Bronchial epithelial cell (primary cell): ENCODE results near the gene PLAC8. TPM values are rescaled to one million over a fixed set of nuclear protein-coding genes. Genes with fewer than 3 reads are reported as not detected.
"Not testable (repeated sequence)": the region's sequence is repeated elsewhere in the genome, so short reads cannot be mapped to it uniquely, and the experiment has no call there.

Experiments
- DNase-seq: peaks from one replicate; pipeline ENCODE4 v3.0.0-alpha.2; 2010; ENCODE audit warnings: low read depth
- FAIRE-seq: peaks from 2 replicates; lab custom pipeline; 2011; peaks lifted over from hg19 to GRCh38; lab: Jason Lieb, UNC
- H3K27me3 ChIP-seq: 2 replicates; pipeline ENCODE4 v1.5.1; 2011; ENCODE audit warnings: low read length; ENCODE audit not compliant: control insufficient read depth, insufficient read depth
- H3K36me3 ChIP-seq: 2 replicates; pipeline ENCODE4 v1.5.1; 2011; ENCODE audit warnings: low read length; ENCODE audit not compliant: control insufficient read depth, insufficient read depth
- H3K4me3 ChIP-seq: 2 replicates; pipeline ENCODE4 v1.5.1; 2011; ENCODE audit warnings: mild to moderate bottlenecking, low read depth, low read length, control low read depth
- total RNA-seq: library from RNA; depleted of rRNA; stranded (reverse); fragments of >200 nt; gene quantifications from 2 replicates; pipeline ENCODE4 v1.2.1, GENCODE V29; 2014
- TF ChIP-seq, protein P1 (sequence below): IDR thresholded peaks from 2 replicates; pipeline ENCODE4 v1.5.1; 2011; ENCODE audit warnings: mild to moderate bottlenecking, moderate library complexity, low read length, control low read depth, inconsistent platforms; ENCODE audit not compliant: insufficient read depth, severe bottlenecking

Gene PLAC8
- total RNA-seq, 1 donor from 2014 or later = 0.79 TPM

DNA sequence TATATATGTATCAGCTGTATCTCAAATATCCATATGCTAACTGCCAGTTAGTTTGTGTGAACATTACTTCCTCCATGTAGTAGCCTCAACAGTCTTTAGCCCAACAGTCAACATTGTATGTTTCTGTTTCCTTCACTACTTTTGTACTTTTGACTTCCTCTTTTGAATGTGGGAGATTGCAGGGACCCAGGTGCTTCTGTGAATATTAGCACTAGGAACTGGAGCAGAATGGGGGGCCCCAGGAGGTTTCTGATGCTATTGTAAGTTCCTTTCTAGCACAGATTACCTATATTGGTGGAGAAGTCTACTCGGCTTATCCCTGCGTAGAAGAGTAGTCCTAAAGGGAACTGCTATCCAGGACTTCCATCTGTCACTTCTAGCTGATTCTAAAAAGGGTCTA is 2.3 kb downstream of the PLAC8 start:
- DNase-seq (no peak), FAIRE-seq (no peak)
- no peak overlapping the region for H3K4me3 ChIP-seq
- no peaks in the 10 kb centered on the region for H3K27me3 ChIP-seq
- TF ChIP-seq, protein P1, sequence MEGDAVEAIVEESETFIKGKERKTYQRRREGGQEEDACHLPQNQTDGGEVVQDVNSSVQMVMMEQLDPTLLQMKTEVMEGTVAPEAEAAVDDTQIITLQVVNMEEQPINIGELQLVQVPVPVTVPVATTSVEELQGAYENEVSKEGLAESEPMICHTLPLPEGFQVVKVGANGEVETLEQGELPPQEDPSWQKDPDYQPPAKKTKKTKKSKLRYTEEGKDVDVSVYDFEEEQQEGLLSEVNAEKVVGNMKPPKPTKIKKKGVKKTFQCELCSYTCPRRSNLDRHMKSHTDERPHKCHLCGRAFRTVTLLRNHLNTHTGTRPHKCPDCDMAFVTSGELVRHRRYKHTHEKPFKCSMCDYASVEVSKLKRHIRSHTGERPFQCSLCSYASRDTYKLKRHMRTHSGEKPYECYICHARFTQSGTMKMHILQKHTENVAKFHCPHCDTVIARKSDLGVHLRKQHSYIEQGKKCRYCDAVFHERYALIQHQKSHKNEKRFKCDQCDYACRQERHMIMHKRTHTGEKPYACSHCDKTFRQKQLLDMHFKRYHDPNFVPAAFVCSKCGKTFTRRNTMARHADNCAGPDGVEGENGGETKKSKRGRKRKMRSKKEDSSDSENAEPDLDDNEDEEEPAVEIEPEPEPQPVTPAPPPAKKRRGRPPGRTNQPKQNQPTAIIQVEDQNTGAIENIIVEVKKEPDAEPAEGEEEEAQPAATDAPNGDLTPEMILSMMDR = no peak
- no peaks in the 10 kb centered on the region for H3K36me3 ChIP-seq

DNA sequence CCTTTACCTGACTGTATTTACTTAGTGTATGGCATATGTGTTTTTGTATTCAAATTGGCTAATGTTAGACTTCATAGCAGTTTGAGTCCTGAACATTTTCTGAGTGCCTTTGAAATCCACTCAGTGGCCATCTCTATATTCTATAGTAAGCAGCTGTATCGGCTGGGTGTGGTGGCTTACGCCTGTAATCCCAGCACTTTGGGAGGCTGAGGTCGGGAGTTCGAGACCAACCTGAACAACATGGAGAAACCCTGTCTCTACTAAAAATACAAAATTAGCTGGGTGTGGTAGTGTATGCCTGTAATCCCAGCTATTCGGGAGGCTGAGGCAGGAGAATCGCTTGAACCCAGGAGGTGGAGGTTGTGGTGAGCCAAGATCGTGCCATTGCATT is 2.8 kb downstream of the PLAC8 start:
- not testable (repeated sequence) for H3K27me3 ChIP-seq, FAIRE-seq, H3K36me3 ChIP-seq, DNase-seq, H3K4me3 ChIP-seq

DNA sequence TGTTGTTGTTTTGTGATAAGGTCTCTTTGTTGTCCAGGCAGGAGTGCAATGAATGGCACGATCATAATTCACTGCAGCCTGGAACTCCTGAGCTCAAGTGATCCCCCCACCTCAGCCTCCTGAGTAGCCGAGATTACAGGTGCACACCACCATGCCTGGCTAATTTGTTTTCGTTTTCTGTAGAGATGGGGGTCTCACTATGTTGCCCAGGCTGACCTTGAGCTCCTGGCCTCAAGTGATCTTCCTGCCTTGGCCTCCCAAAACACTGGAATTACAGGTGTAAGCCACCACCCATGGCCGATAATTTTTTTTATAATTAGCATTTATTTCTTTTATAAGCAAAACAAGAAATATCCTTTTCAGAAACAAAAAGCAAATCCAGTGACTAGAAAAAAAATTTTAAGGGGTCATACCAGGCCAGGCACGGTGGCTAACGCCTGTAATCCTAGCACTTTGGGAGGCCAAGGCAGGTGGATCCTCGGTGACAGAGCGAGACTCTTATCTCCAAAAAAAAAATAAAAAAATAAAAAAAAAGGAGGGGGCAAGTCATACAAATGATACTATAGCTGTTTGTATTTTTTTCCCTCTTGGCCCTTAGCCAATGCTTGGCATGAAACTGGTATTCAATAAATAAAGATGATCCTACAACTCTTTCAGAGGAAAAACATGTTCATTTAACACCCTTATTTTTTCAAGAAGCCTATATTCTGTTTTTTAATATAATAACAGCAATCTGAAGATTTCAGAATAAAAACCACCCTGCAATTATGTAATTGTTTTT is 3.4 kb downstream of the PLAC8 start:
- no peak for DNase-seq
- no peak for FAIRE-seq
- H3K27me3 ChIP-seq = no peaks in the 10 kb centered on the region

DNA sequence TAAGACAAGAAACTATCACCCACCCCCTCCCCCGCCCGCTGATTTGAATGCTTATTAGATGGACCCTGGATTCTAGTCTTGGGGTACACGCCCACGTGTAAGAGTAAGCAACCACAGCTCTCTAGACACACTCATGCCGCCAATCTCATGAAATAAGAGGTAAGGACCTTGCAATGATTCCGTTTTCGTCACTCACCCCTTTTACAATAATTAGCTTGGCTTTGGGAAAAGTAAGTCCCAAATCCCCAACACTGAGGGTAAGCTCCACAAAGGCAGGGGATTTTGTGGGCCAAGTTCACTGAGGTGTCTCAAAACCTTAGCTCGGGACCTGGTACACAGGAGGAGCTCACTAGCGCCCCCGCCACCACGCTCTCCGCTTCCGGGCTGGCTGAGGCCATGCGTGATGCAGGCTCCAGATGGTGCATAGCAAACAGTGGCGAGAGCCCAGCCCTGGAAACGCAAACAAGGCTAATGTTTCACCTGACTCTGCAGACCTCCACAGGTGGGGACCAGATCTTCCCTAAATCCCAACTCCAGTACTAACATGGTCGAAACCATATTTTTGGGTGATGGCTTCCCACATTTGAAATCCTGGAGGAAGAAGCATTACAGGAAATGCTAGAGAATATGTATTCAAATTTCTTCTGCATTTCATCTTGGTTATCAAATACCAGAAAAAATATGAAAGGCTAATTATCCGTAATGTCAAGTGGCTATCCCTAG is 4.1 kb downstream of the PLAC8 start:
- peak; percentile 77 for DNase-seq
- no peaks in the 10 kb centered on the region for H3K36me3 ChIP-seq
- FAIRE-seq = peak; percentile 28
- no peaks in the 10 kb centered on the region for H3K27me3 ChIP-seq
- TF ChIP-seq, protein P1 = peak; percentile 96
- H3K4me3 ChIP-seq = peak overlapping the region; percentile 46

More for the DNA sequence above, 3.4 kb downstream of the PLAC8 start:
- TF ChIP-seq, protein P1 = no peak
- H3K36me3 ChIP-seq = no peaks in the 10 kb centered on the region
- H3K4me3 ChIP-seq = no peak overlapping the region

DNA sequence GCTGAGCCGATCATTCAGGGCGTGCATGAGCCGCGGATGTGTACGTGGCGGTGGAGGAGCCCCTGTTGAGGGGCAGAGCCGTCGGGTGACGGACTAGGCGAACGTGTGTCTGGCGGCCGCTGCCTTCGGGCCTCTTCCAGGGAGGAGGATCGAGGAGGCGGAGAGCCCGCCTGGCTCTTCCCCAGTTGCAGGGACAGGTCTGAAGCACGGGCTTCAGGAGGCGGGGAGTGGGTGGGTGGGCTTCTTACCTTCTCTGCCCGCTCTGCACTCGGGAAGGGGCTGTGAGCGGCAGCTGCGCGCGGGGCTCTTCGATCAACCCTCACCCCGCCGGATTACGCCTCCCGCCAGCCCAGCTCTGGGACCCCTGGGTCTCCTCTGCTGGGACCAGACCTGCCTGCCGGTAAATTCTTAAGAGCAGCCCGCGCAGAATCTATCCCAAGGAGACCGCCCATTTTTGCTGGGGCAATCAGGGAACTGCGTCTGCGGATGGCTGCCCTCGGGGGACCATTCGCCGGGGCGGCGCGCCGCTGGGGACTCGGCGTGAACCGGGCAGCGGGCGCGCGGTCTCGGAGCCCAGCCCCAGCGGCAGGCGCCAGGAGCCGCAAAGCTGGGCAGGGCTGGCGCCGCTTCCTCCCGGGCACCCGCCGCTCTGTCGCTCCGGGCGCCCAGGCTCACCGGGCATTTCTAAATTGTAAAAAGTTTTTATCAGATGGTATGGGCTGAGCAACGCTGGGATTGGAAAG is 4.9 kb downstream of the PLAC8 start:
- TF ChIP-seq, protein P1 = no peak
- no peak for FAIRE-seq
- peak; percentile 16 for DNase-seq
- no peaks in the 10 kb centered on the region for H3K36me3 ChIP-seq
- H3K27me3 ChIP-seq = no peaks in the 10 kb centered on the region
- H3K4me3 ChIP-seq = peak overlapping the region; percentile 46
